ENCODE results near the gene SLC25A24.

- no peak for TF ChIP-seq CTCF (IDR thresholded peaks at IDR 0.05 in 4 of 5, conservative IDR thresholded peaks at IDR 0.05 in 1 of 5)
- no peak for TF ChIP-seq POLR2A (IDR thresholded peaks at IDR 0.05)
These were observed 11.3 kb downstream of the SLC25A24 start for GRCh38 chr1:108188801-108189200.

All from gastrocnemius medialis (tissue), 4 donors.